ENCODE measurements around the gene GAK.

Gene GAK

DNA sequence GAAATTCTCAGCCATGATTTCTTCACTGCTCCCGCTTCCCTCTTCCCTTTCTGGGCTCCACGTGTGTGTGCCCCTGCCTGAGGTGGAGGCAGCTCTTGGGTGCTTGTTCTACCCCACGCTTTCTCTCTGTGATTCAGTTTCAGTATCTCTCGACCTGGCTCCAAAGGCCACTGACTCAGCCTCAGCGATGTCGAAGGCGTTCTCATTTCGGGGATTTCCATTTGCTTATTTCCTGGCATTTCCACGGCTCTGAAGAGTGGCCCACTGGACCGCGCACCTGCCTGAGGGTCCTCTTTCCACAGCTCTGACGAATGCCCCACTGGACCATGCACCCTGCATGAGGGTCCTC is 52.4 kb downstream of the GAK start:
- Histone ChIP-seq H3K36me3 (replicated peaks) (peaks cover 64% of the 10 kb centered on the region), H3K27me3 (replicated peaks) (no peaks in the 10 kb centered on the region), H3K4me3 (ENCODE audit: low read depth, low read length) (no peak overlapping the region), H3K27ac (no peak overlapping the region)
- in situ Hi-C loops (cut with HindIII; ENCODE audit: low pct_ligation_motif_present, low sequenced_read_pairs), result no loop called here
- DNase-seq, result no peak
- TF ChIP-seq, protein P1, sequence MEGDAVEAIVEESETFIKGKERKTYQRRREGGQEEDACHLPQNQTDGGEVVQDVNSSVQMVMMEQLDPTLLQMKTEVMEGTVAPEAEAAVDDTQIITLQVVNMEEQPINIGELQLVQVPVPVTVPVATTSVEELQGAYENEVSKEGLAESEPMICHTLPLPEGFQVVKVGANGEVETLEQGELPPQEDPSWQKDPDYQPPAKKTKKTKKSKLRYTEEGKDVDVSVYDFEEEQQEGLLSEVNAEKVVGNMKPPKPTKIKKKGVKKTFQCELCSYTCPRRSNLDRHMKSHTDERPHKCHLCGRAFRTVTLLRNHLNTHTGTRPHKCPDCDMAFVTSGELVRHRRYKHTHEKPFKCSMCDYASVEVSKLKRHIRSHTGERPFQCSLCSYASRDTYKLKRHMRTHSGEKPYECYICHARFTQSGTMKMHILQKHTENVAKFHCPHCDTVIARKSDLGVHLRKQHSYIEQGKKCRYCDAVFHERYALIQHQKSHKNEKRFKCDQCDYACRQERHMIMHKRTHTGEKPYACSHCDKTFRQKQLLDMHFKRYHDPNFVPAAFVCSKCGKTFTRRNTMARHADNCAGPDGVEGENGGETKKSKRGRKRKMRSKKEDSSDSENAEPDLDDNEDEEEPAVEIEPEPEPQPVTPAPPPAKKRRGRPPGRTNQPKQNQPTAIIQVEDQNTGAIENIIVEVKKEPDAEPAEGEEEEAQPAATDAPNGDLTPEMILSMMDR (IDR thresholded peaks at IDR 0.05; ENCODE audit: low read depth, low read length, missing control alignments), result no peak

DNA sequence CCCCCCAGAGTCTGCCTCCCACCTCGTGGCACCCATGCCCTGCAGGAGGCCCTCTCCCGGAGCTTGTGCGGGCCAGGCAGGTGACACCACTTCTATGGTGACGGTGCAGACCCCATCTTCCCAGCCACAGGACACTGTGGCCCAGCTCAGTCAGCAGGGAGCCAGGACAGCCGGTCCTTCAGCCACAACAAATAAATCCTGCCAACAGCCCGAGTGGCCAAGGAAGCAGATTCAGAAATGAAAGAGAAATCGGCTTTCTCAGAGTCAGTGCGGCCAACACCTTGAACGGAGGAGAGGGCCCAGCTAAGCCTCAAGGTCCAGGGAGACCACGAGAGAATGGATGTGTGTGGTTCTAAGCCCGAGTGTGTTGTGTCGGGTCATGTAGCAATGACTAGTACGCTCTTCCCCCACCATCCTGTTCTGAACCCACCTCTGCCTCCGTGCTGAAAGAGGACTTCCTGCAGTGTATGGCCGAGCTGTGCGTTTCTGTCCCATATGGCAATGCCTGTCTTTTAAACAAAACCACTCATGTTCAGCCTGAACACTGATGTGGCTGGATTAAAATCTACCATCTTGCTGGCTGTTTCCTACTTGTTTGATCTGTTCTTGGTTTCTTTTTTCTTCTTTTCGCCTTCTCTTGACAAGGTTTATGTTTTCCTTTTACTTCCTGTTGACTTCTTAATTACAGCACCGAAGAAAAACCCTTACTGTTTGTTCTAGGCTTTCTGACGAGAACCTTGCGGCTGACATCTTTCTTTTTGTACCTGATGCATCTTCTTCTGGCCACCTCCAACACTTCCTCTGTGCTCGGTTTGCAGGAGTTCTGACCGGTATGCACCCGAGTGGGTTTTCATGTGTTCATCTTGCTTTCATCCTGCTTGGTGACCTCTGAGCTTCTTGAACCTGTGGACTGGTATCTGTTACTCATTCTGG is 53.1 kb downstream of the GAK start:
- Histone ChIP-seq H3K36me3 (replicated peaks) (peaks cover 68% of the 10 kb centered on the region), H3K27me3 (replicated peaks) (no peaks in the 10 kb centered on the region), H3K4me3 (ENCODE audit: low read depth, low read length) (no peak overlapping the region), H3K27ac (no peak overlapping the region)
- no peak for DNase-seq
- TF ChIP-seq, protein P1 (IDR thresholded peaks at IDR 0.05; ENCODE audit: low read depth, low read length, missing control alignments), result no peak
- in situ Hi-C loops (cut with HindIII; ENCODE audit: low pct_ligation_motif_present, low sequenced_read_pairs), result no loop called here

DNA sequence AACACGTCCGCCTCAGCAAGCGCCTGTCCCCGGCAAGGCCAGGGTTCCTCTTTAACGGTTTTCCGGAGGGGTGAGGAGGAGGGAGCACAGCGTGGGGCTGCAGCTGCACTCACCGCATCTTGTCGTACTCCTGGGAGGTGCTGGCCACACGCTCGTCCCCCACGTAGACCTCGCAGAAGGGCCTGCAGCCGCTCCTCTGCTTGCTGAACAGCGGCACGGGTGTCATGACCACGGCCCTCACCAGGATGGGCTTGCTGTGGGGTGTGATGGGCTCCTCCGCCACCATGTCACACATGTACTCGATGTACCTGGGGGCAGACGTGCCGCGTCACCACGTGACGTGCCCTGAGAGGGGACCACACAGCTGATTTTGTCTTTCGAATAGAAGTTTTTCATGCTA is 54.6 kb downstream of the GAK start:
- in situ Hi-C loops (cut with HindIII; ENCODE audit: low pct_ligation_motif_present, low sequenced_read_pairs), result no loop called here

DNA sequence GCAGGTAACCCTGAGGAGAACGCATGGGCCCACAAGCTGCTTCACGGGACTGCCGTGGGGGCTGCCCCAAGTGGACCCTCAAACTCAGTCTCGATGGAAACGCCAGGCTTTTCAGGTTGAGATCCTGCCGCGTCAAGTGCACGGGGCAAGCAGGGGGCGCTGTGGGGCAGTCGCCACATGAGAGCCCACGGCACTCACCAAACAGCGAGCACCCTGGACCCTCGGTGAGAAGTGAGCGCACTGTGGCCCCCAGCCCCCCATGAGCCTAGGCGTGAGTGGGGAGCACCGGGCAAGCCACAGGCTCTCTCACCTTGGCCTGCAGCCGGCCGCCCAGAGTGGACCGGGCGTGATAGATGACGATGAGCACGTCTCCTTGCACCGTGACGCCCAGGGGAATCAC is 55.3 kb downstream of the GAK start:
- TF ChIP-seq, protein P1 (IDR thresholded peaks at IDR 0.05; ENCODE audit: low read depth, low read length, missing control alignments), result peak; percentile 48
- Histone ChIP-seq H3K27me3 (replicated peaks) (no peaks in the 10 kb centered on the region), H3K27ac (no peak overlapping the region), H3K4me3 (ENCODE audit: low read depth, low read length) (no peak overlapping the region), H3K36me3 (replicated peaks) (peaks cover 60% of the 10 kb centered on the region)
- in situ Hi-C loops (cut with HindIII; ENCODE audit: low pct_ligation_motif_present, low sequenced_read_pairs), result no loop called here
- no peak for DNase-seq

More for the DNA sequence above, 54.6 kb downstream of the GAK start:
- no peaks in the 10 kb centered on the region for H3K27me3 ChIP-seq (replicated peaks)
- H3K4me3 ChIP-seq (ENCODE audit: low read depth, low read length), result no peak overlapping the region
- DNase-seq, result no peak
- peaks cover 65% of the 10 kb centered on the region for H3K36me3 ChIP-seq (replicated peaks)
- TF ChIP-seq, protein P1 (IDR thresholded peaks at IDR 0.05; ENCODE audit: low read depth, low read length, missing control alignments), result no peak
- H3K27ac ChIP-seq, result no peak overlapping the region

DNA sequence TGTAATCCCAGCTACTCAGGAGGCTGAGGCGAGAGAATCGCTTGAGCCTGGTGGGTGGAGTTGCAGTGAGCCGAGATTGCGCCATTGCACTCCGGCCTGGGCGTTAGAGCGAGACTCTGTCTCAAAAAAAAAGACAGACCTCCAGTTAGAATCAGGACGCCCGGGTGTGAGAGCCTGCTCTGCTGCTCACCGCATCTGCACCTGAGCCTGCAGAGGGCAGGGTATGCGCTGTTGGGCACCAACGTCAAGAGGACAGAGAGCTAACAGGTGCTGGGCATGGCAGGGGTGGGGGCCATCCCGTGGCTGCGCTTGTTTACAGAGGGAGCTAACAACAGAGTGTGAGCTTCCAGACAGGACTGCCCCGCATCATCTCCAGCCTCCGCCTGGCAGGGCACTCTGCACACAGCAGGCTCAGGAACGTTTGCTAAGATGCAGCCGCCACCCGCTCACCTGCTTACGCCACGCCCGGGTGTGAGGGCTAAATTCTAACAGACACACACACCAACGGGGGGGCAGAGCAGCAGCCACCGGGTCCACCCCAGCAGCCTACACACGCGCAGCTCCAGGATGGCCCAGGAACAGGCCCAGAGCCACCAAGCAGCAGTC is 56.2 kb downstream of the GAK start:
- no peak for DNase-seq
- TF ChIP-seq, protein P1 (IDR thresholded peaks at IDR 0.05; ENCODE audit: low read depth, low read length, missing control alignments), result no peak
- H3K27me3 ChIP-seq (replicated peaks), result no peaks in the 10 kb centered on the region
- no peak overlapping the region for H3K4me3 ChIP-seq (ENCODE audit: low read depth, low read length)
- no peak overlapping the region for H3K27ac ChIP-seq
- peaks cover 57% of the 10 kb centered on the region for H3K36me3 ChIP-seq (replicated peaks)
- in situ Hi-C loops (cut with HindIII; ENCODE audit: low pct_ligation_motif_present, low sequenced_read_pairs), result no loop called here

All from brain microvascular endothelial cell (primary cell).